Measurements from ENCODE around the gene FILIP1L.

The FILIP1L gene

DNA sequence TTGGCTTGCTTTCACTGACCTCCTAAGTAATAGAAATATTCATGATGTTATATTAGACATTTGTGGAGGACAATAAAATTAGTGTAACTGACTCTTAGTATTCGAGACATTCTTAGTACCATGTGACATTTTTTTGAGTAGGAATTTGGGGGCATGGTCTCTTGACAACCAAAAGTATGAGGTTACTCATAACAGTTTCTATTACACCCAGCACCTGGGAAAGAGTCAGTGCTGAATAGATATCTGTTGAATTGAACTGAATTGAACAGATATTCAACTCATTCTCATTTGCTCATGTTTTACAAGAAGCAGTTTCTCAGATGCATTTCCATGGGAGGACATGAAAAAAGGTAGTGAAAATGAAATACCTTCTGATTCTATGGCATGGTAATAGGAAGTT is 212.2 kb downstream of the FILIP1L start:
- TF ChIP-seq, protein P1, sequence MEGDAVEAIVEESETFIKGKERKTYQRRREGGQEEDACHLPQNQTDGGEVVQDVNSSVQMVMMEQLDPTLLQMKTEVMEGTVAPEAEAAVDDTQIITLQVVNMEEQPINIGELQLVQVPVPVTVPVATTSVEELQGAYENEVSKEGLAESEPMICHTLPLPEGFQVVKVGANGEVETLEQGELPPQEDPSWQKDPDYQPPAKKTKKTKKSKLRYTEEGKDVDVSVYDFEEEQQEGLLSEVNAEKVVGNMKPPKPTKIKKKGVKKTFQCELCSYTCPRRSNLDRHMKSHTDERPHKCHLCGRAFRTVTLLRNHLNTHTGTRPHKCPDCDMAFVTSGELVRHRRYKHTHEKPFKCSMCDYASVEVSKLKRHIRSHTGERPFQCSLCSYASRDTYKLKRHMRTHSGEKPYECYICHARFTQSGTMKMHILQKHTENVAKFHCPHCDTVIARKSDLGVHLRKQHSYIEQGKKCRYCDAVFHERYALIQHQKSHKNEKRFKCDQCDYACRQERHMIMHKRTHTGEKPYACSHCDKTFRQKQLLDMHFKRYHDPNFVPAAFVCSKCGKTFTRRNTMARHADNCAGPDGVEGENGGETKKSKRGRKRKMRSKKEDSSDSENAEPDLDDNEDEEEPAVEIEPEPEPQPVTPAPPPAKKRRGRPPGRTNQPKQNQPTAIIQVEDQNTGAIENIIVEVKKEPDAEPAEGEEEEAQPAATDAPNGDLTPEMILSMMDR (IDR thresholded peaks at IDR 0.05; ENCODE audit: insufficient read depth, low read length, poor library complexity, severe bottlenecking), result no peak
- H3K27me3 ChIP-seq (replicated peaks; ENCODE audit: control insufficient read depth, insufficient read depth, low read length), result no peaks in the 10 kb centered on the region
- no peaks in the 10 kb centered on the region for H3K36me3 ChIP-seq (ENCODE audit: control insufficient read depth, insufficient read depth, low read length)
- DNase-seq (ENCODE audit: extremely low read depth, insufficient read length), result peak; percentile 17
- no peak overlapping the region for H3K4me3 ChIP-seq (replicated peaks; ENCODE audit: low read depth, low read length)

DNA sequence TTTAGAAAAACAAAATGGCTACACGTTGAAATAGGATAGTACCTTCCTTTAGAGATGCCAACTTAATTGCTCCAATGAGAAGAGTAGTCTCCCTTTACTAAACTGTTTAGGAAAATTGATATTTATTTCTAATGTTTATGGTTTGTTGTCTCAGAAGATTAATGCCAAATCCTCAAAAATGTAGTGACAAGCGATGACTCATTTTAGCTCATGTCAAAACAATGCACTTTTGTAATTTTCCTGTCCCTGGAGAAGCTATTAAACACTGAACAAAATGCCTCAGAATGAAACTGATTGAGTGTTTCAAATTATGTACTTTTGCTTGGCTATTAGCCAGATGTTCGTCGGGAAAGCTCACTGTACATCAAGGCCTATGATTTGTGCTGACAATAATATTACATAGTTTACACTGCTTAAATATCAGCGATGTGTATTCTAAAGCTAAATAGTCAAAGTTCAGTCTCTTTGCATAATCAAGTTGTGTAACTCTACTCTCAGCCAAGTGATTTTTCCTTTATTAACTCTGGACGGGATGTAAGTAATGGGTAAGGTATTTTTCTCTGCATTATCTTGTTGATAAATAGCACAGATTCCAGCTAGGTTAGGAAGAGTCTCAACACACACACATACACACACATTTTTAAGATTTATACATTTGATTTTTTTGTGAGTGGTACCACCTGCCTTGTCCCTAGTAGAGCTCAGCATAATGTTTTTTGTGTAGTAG is 212.9 kb downstream of the FILIP1L start:
- Histone ChIP-seq H3K4me3 (replicated peaks; ENCODE audit: low read depth, low read length) (no peak overlapping the region), H3K36me3 (ENCODE audit: control insufficient read depth, insufficient read depth, low read length) (no peaks in the 10 kb centered on the region), H3K27me3 (replicated peaks; ENCODE audit: control insufficient read depth, insufficient read depth, low read length) (no peaks in the 10 kb centered on the region)
- DNase-seq (ENCODE audit: extremely low read depth, insufficient read length), result peak; percentile 17
- TF ChIP-seq, protein P1 (IDR thresholded peaks at IDR 0.05; ENCODE audit: insufficient read depth, low read length, poor library complexity, severe bottlenecking), result no peak

DNA sequence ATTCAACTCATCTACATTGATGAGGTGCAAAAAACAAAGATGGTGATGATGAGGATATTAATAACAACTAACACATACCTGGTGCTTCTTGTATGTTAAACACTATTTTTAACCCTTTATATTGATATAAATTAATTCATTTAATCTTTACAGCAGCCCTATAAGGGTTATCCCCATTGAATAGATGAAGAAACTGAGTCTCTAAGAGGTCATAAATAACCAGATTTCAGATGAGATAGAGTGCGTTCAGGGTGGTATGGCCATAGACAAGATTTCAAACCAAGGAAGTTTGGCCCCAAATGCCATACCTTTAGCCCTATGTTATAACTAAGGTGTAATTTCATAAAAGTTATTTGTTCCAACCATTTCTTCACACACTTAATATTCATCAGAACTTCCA is 214.1 kb downstream of the FILIP1L start:
- no peaks in the 10 kb centered on the region for H3K36me3 ChIP-seq (ENCODE audit: control insufficient read depth, insufficient read depth, low read length)
- TF ChIP-seq, protein P1 (IDR thresholded peaks at IDR 0.05; ENCODE audit: insufficient read depth, low read length, poor library complexity, severe bottlenecking), result no peak
- no peaks in the 10 kb centered on the region for H3K27me3 ChIP-seq (replicated peaks; ENCODE audit: control insufficient read depth, insufficient read depth, low read length)
- H3K4me3 ChIP-seq (replicated peaks; ENCODE audit: low read depth, low read length), result no peak overlapping the region
- no peak for DNase-seq (ENCODE audit: extremely low read depth, insufficient read length)

DNA sequence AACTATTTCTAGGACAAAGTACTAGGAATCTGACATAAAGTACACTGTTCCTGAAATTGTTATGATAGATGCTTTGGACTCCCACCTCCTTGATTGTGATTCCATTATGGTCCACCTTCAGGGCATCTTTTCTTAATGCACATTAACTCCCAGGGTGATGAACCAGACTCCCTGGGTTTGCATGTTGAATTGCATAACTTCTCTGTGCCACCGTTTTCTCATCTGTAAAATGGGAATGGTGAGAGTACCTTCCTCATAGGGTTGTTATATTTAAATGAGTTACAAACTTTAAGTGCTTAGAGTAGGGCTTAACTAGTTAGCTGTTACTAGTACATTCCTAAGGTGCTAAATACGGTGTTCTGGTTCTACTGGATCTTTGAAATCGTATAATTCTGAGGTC is 214.7 kb downstream of the FILIP1L start:
- H3K27me3 ChIP-seq (replicated peaks; ENCODE audit: control insufficient read depth, insufficient read depth, low read length), result no peaks in the 10 kb centered on the region
- DNase-seq (ENCODE audit: extremely low read depth, insufficient read length), result no peak
- H3K36me3 ChIP-seq (ENCODE audit: control insufficient read depth, insufficient read depth, low read length), result no peaks in the 10 kb centered on the region
- TF ChIP-seq, protein P1 (IDR thresholded peaks at IDR 0.05; ENCODE audit: insufficient read depth, low read length, poor library complexity, severe bottlenecking), result no peak
- no peak overlapping the region for H3K4me3 ChIP-seq (replicated peaks; ENCODE audit: low read depth, low read length)

DNA sequence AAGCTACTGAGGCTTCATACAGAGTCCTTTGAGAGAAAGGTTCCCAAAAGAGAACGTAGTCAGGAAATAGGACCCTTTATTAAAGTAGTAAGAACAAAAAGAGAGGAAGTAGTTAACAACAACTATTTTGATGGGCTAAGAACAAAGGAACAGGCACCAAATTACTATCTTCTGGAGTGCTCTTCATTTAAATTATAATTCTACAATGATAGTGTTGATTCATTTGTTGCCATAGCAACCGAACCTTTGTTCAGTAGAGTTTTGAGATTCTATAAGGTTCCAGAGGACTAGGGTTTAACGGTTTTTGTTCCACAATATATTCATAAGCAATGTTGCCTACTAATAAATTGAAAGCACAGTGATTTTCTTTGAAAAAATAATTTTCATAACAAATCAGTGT is 217.8 kb downstream of the FILIP1L start:
- Histone ChIP-seq H3K27me3 (replicated peaks; ENCODE audit: control insufficient read depth, insufficient read depth, low read length) (no peaks in the 10 kb centered on the region), H3K4me3 (replicated peaks; ENCODE audit: low read depth, low read length) (no peak overlapping the region), H3K36me3 (ENCODE audit: control insufficient read depth, insufficient read depth, low read length) (no peaks in the 10 kb centered on the region)
- no peak for DNase-seq (ENCODE audit: extremely low read depth, insufficient read length)
- TF ChIP-seq, protein P1 (IDR thresholded peaks at IDR 0.05; ENCODE audit: insufficient read depth, low read length, poor library complexity, severe bottlenecking), result no peak

Measured in GM06990 (cell line).